H9 (cell line): ENCODE data around the gene MYOM3. TPM values are rescaled to one million over a fixed set of nuclear protein-coding genes. Genes with fewer than 3 reads are reported as not detected.

Experiments used
- DNase-seq: peaks from one replicate; pipeline ENCODE4 v3.0.0-alpha.2; 2017
- H2AFZ ChIP-seq: one replicate; pipeline ENCODE4 v1.6.1; 2013; ENCODE audit warnings: mild to moderate bottlenecking, low read length, control low read depth, moderate library complexity
- H2AK5ac ChIP-seq: 2 replicates; pipeline ENCODE4 v1.6.1; 2013; ENCODE audit warnings: low read length, control low read depth, mixed read lengths; ENCODE audit not compliant: insufficient read length
- H2BK120ac ChIP-seq: one replicate; pipeline ENCODE4 v1.6.1; 2013; ENCODE audit warnings: low read depth, mild to moderate bottlenecking, low read length, control low read depth, inconsistent platforms; ENCODE audit not compliant: poor library complexity, severe bottlenecking
- H2BK12ac ChIP-seq: 2 replicates; pipeline ENCODE4 v1.6.1; 2013; ENCODE audit warnings: low read length, control low read depth, mixed read lengths, low read depth; ENCODE audit not compliant: insufficient read length
- H2BK15ac ChIP-seq: 2 replicates; pipeline ENCODE4 v1.6.1; 2013; ENCODE audit warnings: low read depth, low read length, control low read depth
- H2BK20ac ChIP-seq: one replicate; pipeline ENCODE4 v1.6.1; 2013; ENCODE audit warnings: low read depth, mild to moderate bottlenecking, low read length, control low read depth, inconsistent platforms; ENCODE audit not compliant: poor library complexity, severe bottlenecking
- H2BK5ac ChIP-seq: 2 replicates; pipeline ENCODE4 v1.6.1; 2013; ENCODE audit warnings: low read length, control low read depth, mixed read lengths; ENCODE audit not compliant: insufficient read length
- H3K14ac ChIP-seq: 2 replicates; pipeline ENCODE4 v1.6.1; 2013; ENCODE audit warnings: low read length, control low read depth; ENCODE audit not compliant: insufficient read depth
- H3K18ac ChIP-seq: 2 replicates; pipeline ENCODE4 v1.6.1; 2013; ENCODE audit warnings: low read depth, mild to moderate bottlenecking, mixed read lengths, low read length, control low read depth; ENCODE audit not compliant: insufficient read length
- H3K23ac ChIP-seq: 2 replicates; pipeline ENCODE4 v1.6.1; 2013; ENCODE audit warnings: low read length, control low read depth, mixed read lengths, low read depth; ENCODE audit not compliant: insufficient read length
- H3K23me2 ChIP-seq: 2 replicates; pipeline ENCODE4 v1.6.1; 2013; ENCODE audit warnings: low read depth, mild to moderate bottlenecking, mixed read lengths, low read length, control low read depth; ENCODE audit not compliant: insufficient read length, poor library complexity, severe bottlenecking
- H3K27ac ChIP-seq: 2 replicates; pipeline ENCODE4 v1.5.1; 2013; ENCODE audit warnings: low read length, control low read depth, mixed read lengths, low read depth; ENCODE audit not compliant: insufficient read length
- H3K27me3 ChIP-seq: 2 replicates; pipeline ENCODE4 v1.6.1; 2013; ENCODE audit warnings: low read length, control low read depth, inconsistent platforms; ENCODE audit not compliant: insufficient read depth
- H3K4ac ChIP-seq: 2 replicates; pipeline ENCODE4 v1.6.1; 2013; ENCODE audit warnings: low read depth, mild to moderate bottlenecking, control low read depth, inconsistent platforms, low read length, moderate library complexity
- H3K4me1 ChIP-seq: 2 replicates; pipeline ENCODE4 v1.6.1; 2013; ENCODE audit warnings: low read length, control low read depth, inconsistent platforms; ENCODE audit not compliant: insufficient read depth
- H3K4me2 ChIP-seq: 2 replicates; pipeline ENCODE4 v1.6.1; 2013; ENCODE audit warnings: low read length, control low read depth, mixed read lengths; ENCODE audit not compliant: insufficient read length, insufficient read depth
- H3K56ac ChIP-seq: 2 replicates; pipeline ENCODE4 v1.6.1; 2013; ENCODE audit warnings: low read depth, mild to moderate bottlenecking, mixed read lengths, low read length, control low read depth; ENCODE audit not compliant: insufficient read length
- H3K79me1 ChIP-seq: 2 replicates; pipeline ENCODE4 v1.6.1; 2013; ENCODE audit warnings: low read depth, mild to moderate bottlenecking, moderate library complexity, low read length, control low read depth, inconsistent platforms; ENCODE audit not compliant: insufficient read depth, poor library complexity, severe bottlenecking
- H3K79me2 ChIP-seq: 2 replicates; pipeline ENCODE4 v1.6.1; 2013; ENCODE audit warnings: low read length, control low read depth, inconsistent platforms; ENCODE audit not compliant: insufficient read depth
- H3K9ac ChIP-seq: 2 replicates; pipeline ENCODE4 v1.6.1; 2013; ENCODE audit warnings: low read length, control low read depth, mixed read lengths; ENCODE audit not compliant: insufficient read length; ENCODE audit errors: extremely low read depth
- H3K9me3 ChIP-seq: one replicate; pipeline ENCODE4 v1.6.1; 2013; ENCODE audit warnings: low read depth, low read length, inconsistent platforms; ENCODE audit not compliant: control insufficient read depth
- H3T11ph ChIP-seq: one replicate; pipeline ENCODE4 v1.6.1; 2013; ENCODE audit warnings: mild to moderate bottlenecking, low read length, control low read depth, inconsistent platforms
- H4K20me1 ChIP-seq: one replicate; pipeline ENCODE4 v1.6.1; 2013; ENCODE audit not compliant: control insufficient read depth, insufficient read length, insufficient read depth
- H4K5ac ChIP-seq: 2 replicates; pipeline ENCODE4 v1.6.1; 2013; ENCODE audit warnings: low read depth, mild to moderate bottlenecking, mixed read lengths, low read length, control low read depth; ENCODE audit not compliant: insufficient read length
- H4K8ac ChIP-seq: replicated peaks from 2 replicates; pipeline ENCODE4 v1.6.1; 2013; ENCODE audit warnings: low read length, control low read depth, mixed read lengths, low read depth; ENCODE audit not compliant: insufficient read length
- H4K91ac ChIP-seq: 2 replicates; pipeline ENCODE4 v1.6.1; 2013; ENCODE audit warnings: low read depth, mild to moderate bottlenecking, moderate library complexity, mixed read lengths, low read length, control low read depth; ENCODE audit not compliant: insufficient read length
- H3K27ac Mint-ChIP-seq, 3 experiments: 2 replicates in 2 of 3; 3 replicates in 1 of 3; pipeline ENCODE4 v1.8.0; 2020 to 2021; ENCODE audit warnings: mixed read lengths in 3 of 3, mild to moderate bottlenecking in 1 of 3, moderate library complexity in 1 of 3
- H3K27me3 Mint-ChIP-seq: 2 replicates; pipeline ENCODE4 v1.8.0; 2021; ENCODE audit warnings: low read depth, mild to moderate bottlenecking, moderate library complexity, mixed read lengths
- H3K36me3 Mint-ChIP-seq, 3 experiments: 2 replicates in 2 of 3; 3 replicates in 1 of 3; pipeline ENCODE4 v1.8.0; 2020 to 2021; ENCODE audit warnings: low read depth in 3 of 3, mixed read lengths in 3 of 3; ENCODE audit not compliant: insufficient read depth in 1 of 3
- H3K4me1 Mint-ChIP-seq, 2 experiments: 2 replicates each; pipeline ENCODE4 v1.8.0; 2020; ENCODE audit warnings: mixed read lengths in 2 of 2
- H3K4me3 Mint-ChIP-seq, 2 experiments: 2 replicates in 1 of 2; 3 replicates in 1 of 2; pipeline ENCODE4 v1.8.0; 2020 to 2021; ENCODE audit warnings: mild to moderate bottlenecking in 2 of 2, mixed read lengths in 2 of 2, moderate library complexity in 1 of 2
- H3K9me3 Mint-ChIP-seq, 2 experiments: 2 replicates in 1 of 2; 3 replicates in 1 of 2; pipeline ENCODE4 v1.8.0; 2020; ENCODE audit warnings: mild to moderate bottlenecking in 2 of 2, mixed read lengths in 2 of 2, moderate library complexity in 1 of 2
- CTCF ChIP-seq: fragments of 200-600 bp; sonication (generic); conservative IDR thresholded peaks from 3 replicates; pipeline ENCODE4 v1.8.0; 2021; ENCODE audit warnings: antibody characterized with exemption, mild to moderate bottlenecking
- WGBS: extraction: QIAGEN DNeasy Blood & Tissue Kit; methylation state at CpG from one replicate; pipeline ENCODE4 v1.1.7; 2013; ENCODE audit warnings: missing lambda C conversion rate, low lambda C conversion rate, mixed read lengths; ENCODE audit not compliant: insufficient read length; ENCODE audit errors: extremely low coverage; 5-methylcytosine and 5-hydroxymethylcytosine counted together
- total RNA-seq: library from RNA; stranded (reverse); gene quantifications from 2 replicates; pipeline ENCODE4 v1.2.1, GENCODE V29; 2021

Gene MYOM3
- total RNA-seq, 1 experiment from 2014 or later = 0.11 TPM

DNA sequence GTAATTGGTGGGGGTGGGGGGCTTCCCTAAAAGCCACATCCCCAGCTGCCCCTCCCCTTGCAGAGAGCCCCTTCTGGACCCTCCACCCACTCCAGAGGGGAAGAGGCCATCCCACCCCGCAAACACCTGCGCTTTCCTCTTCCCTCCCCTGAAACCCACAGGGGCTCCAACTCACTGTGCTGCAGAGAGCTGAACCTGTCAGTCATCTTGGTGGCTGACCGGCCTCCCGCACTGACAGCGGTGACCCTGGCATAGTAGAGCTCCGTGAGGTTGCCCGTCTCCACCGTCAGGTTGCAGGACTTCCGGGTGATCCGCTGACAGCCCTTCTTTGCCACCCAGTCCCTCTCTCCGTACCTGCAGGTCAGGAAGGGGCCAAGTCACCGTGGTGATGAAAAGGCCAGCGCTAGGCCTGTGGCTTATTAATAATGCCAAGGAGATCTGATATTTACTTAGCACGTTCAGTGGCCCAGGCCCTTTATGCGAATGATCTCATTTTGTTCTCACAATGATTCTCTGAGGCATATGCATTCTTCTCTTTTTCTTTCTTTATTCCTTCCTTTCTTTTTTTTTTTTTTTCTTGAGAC lies 25.1 kb upstream of the MYOM3 start:
- Histone ChIP-seq H3K4ac (no peak overlapping the region), H2AK5ac (no peak overlapping the region), H4K20me1 (no peaks in the 10 kb centered on the region), H3K9ac (no peak overlapping the region), H3K4me2 (no peak overlapping the region), H2BK120ac (no peak overlapping the region), H3K27me3 (no peaks in the 10 kb centered on the region), H3K23ac (no peak overlapping the region), H4K91ac (no peak overlapping the region), H2BK12ac (no peak overlapping the region), H3K56ac (no peak overlapping the region), H2AFZ (no peak overlapping the region), H3K4me1 (no peaks in the 10 kb centered on the region), H2BK5ac (no peak overlapping the region), H3T11ph (no peak overlapping the region), H3K79me2 (no peaks in the 10 kb centered on the region), H2BK20ac (no peak overlapping the region), H3K79me1 (no peaks in the 10 kb centered on the region), H4K5ac (no peak overlapping the region), H3K9me3 (no peaks in the 10 kb centered on the region), H4K8ac (no peak overlapping the region), H2BK15ac (no peak overlapping the region), H3K23me2 (no peaks in the 10 kb centered on the region), H3K18ac (no peak overlapping the region), H3K14ac (no peak overlapping the region), H3K27ac (no peak overlapping the region)
- Mint-ChIP-seq H3K27ac (no peak overlapping the region; a peak in 1 of 7 replicates), H3K4me3 (no peak overlapping the region), H3K9me3 (no peaks in the 10 kb centered on the region), H3K36me3 (no peaks in the 10 kb centered on the region), H3K4me1 (peaks cover 9 to 11% of the 10 kb centered on the region in 2 experiments), H3K27me3 (peaks cover 2% of the 10 kb centered on the region; the same call in 1 of the 2 replicates)
- no peak for TF ChIP-seq CTCF
- WGBS = no CpG with 5 or more reads among the region's 15 CpGs
- no peak for DNase-seq
